HL-60 (cell line): ENCODE results near the gene SLC17A7.
A peak's percentile ranks its signal among the peaks of the same experiment; 100 is the strongest.

Experiments used
- DNase-seq, 2 experiments: peaks; one replicate each; pipeline ENCODE4 v3.0.0-alpha.2; 2010 to 2020; ENCODE audit warnings: low read depth in 1 of 2, low spot score in 1 of 2
- H3K27ac ChIP-seq: fragments of 250-450 bp; sonication (Bioruptor Pico); replicated peaks from 2 replicates; pipeline ENCODE4 v1.5.1; 2020; ENCODE audit warnings: mild to moderate bottlenecking, moderate library complexity
- H3K27me3 ChIP-seq: fragments of 250-450 bp; sonication (Bioruptor Pico); 2 replicates; pipeline ENCODE4 v1.5.1; 2021; ENCODE audit warnings: mild to moderate bottlenecking, moderate library complexity; ENCODE audit not compliant: insufficient read depth, poor library complexity, severe bottlenecking
- H3K4me3 ChIP-seq: replicated peaks from 2 replicates; pipeline ENCODE4 v1.5.1; 2011; ENCODE audit warnings: mild to moderate bottlenecking, control low read depth, low read length; ENCODE audit not compliant: insufficient read depth
- GABPA ChIP-seq: IDR thresholded peaks from 2 replicates; pipeline ENCODE4 v1.6.1; 2012; ENCODE audit warnings: low read depth
- POLR2AphosphoS5 ChIP-seq: IDR thresholded peaks from 2 replicates; pipeline ENCODE4 v1.6.1; 2012; ENCODE audit warnings: low read depth
- SPI1 ChIP-seq: IDR thresholded peaks from 2 replicates; pipeline ENCODE4 v1.6.1; 2012; ENCODE audit warnings: low read depth, mild to moderate bottlenecking, borderline replicate concordance
- TF ChIP-seq, protein P1 (sequence below): IDR thresholded peaks from 2 replicates; pipeline ENCODE4 v1.6.1; 2012; ENCODE audit warnings: low read depth; ENCODE audit not compliant: insufficient replicate concordance
- TF ChIP-seq, protein P2 (sequence below): IDR thresholded peaks from one replicate; pipeline ENCODE4 v1.5.1; 2011; ENCODE audit warnings: low read length, control low read depth, inconsistent platforms; ENCODE audit not compliant: insufficient read depth

Gene SLC17A7

DNA sequence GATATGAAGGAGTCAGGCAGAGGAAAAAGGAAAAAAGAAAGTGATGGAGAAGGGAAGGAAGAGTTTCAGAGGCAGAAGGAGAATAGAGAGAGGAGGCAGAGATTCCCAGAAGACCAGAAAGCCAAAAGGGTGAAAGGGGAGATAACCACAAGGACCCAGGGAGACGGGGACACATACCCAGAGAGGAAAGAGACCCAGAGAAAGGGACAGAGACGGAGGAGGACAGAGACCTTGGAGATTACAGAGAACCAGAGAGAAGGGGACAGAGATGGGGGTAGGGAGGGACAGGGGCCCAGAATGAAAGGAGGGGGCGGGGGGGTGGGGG, 19.5 kb downstream of the SLC17A7 start:
- Histone ChIP-seq H3K4me3 (no peak overlapping the region), H3K27me3 (peaks cover 65% of the 10 kb centered on the region), H3K27ac (no peak overlapping the region)

DNA sequence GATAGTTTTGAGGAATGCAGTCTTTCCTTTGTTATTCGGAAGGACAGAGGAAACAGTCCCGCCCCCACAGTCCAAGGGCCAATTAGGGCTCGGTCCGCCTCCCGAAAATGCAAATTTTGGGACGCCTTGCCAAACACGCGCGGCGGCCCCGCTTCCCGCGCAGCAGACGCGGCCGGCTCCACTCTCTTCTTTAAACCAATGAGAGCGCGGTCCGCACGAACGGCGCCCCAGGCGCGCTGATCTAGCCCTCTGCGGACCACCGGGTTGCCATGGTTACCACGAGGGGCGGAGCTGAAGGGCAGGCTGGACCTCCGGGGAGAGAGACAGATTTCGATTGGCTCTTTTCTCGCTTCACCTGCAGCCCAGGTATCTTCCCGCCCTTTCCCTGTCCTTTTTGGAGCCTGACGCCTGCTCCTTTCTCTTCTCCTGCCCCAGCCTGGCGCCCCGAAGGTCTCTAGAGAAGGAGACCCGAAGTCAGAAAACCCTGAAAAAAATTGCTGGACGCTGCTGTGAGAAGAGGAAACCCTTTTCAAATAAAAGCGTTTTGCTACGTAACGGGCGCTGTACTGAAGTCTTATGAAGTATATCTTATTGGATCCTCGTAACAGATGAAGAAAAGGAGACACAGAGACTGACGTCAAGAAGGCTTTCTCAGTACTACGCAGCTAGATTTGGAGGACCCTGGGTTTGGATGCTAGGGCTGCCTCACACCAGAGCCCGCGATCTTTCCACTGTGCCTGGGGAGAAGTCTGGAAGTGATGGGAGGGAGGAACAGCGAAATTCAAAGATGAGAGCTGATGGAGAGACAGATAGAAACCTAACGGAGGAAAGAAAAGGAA, 20.1 kb downstream of the SLC17A7 start:
- peaks cover 59% of the 10 kb centered on the region for H3K27me3 ChIP-seq
- H3K27ac ChIP-seq = no peak overlapping the region
- TF ChIP-seq SPI1 (no peak), POLR2AphosphoS5 (no peak), GABPA (no peak)
- TF ChIP-seq, protein P1, sequence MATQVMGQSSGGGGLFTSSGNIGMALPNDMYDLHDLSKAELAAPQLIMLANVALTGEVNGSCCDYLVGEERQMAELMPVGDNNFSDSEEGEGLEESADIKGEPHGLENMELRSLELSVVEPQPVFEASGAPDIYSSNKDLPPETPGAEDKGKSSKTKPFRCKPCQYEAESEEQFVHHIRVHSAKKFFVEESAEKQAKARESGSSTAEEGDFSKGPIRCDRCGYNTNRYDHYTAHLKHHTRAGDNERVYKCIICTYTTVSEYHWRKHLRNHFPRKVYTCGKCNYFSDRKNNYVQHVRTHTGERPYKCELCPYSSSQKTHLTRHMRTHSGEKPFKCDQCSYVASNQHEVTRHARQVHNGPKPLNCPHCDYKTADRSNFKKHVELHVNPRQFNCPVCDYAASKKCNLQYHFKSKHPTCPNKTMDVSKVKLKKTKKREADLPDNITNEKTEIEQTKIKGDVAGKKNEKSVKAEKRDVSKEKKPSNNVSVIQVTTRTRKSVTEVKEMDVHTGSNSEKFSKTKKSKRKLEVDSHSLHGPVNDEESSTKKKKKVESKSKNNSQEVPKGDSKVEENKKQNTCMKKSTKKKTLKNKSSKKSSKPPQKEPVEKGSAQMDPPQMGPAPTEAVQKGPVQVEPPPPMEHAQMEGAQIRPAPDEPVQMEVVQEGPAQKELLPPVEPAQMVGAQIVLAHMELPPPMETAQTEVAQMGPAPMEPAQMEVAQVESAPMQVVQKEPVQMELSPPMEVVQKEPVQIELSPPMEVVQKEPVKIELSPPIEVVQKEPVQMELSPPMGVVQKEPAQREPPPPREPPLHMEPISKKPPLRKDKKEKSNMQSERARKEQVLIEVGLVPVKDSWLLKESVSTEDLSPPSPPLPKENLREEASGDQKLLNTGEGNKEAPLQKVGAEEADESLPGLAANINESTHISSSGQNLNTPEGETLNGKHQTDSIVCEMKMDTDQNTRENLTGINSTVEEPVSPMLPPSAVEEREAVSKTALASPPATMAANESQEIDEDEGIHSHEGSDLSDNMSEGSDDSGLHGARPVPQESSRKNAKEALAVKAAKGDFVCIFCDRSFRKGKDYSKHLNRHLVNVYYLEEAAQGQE = no peak
- TF ChIP-seq, protein P2, sequence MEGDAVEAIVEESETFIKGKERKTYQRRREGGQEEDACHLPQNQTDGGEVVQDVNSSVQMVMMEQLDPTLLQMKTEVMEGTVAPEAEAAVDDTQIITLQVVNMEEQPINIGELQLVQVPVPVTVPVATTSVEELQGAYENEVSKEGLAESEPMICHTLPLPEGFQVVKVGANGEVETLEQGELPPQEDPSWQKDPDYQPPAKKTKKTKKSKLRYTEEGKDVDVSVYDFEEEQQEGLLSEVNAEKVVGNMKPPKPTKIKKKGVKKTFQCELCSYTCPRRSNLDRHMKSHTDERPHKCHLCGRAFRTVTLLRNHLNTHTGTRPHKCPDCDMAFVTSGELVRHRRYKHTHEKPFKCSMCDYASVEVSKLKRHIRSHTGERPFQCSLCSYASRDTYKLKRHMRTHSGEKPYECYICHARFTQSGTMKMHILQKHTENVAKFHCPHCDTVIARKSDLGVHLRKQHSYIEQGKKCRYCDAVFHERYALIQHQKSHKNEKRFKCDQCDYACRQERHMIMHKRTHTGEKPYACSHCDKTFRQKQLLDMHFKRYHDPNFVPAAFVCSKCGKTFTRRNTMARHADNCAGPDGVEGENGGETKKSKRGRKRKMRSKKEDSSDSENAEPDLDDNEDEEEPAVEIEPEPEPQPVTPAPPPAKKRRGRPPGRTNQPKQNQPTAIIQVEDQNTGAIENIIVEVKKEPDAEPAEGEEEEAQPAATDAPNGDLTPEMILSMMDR = no peak
- DNase-seq = peak in 1 of 2 experiments; percentile 52
- H3K4me3 ChIP-seq = no peak overlapping the region

More for the DNA sequence above, 19.5 kb downstream of the SLC17A7 start:
- TF ChIP-seq, protein P1 = no peak
- no peak for TF ChIP-seq POLR2AphosphoS5
- TF ChIP-seq GABPA = no peak
- TF ChIP-seq SPI1 = no peak
- TF ChIP-seq, protein P2 = no peak
- no peak for DNase-seq

DNA sequence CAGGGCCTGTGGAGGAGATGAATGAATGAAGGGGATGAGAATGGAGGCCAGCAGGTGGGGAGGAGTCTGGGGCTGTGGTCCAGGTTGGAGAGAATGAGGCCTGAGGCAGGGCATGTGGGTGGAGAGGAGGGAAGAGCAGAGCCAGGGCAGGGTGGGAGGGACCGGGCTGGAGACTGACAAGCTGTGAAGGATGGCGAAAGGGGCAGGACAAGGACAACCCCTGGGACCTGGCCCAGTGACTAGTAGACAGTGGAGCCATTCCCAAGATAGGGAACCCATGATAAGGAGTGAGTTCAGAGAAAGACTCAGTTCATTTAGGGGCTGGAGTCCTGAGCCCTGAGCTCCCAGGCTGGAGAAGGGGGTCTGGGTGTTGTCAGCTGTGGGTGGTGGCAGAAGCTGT, 21.1 kb downstream of the SLC17A7 start:
- Histone ChIP-seq H3K27ac (no peak overlapping the region), H3K4me3 (no peak overlapping the region), H3K27me3 (peaks cover 48% of the 10 kb centered on the region)
- TF ChIP-seq POLR2AphosphoS5 = no peak
- TF ChIP-seq, protein P1 = no peak
- no peak for TF ChIP-seq SPI1
- TF ChIP-seq GABPA = no peak
- TF ChIP-seq, protein P2 = no peak
- no peak for DNase-seq
